ENCODE measurements around the gene DNAI7. TPM values are rescaled to one million over a fixed set of nuclear protein-coding genes. Genes with fewer than 3 reads are reported as not detected.

Gene DNAI7
- polyA plus RNA-seq, 3 donors, result 5.8 to 7.4 (median 5.8) TPM

GRCh38 chr12:25107920-25108319 lies 87.0 kb downstream of the DNAI7 start:
- no peak for DNase-seq (ENCODE audit: low read depth in 3 of 3, low spot score in 2 of 3)

GRCh38 chr12:25106818-25107217 lies 88.1 kb downstream of the DNAI7 start:
- DNase-seq (ENCODE audit: low read depth in 3 of 3, low spot score in 2 of 3), result no peak

- no peak for DNase-seq (ENCODE audit: low read depth in 3 of 3, low spot score in 2 of 3)
Observed at GRCh38 chr12:25102402-25102801, 92.6 kb downstream of the DNAI7 start.

- no peak for DNase-seq (ENCODE audit: low read depth in 3 of 3, low spot score in 2 of 3)
Observed at GRCh38 chr12:25101092-25101445, 93.9 kb downstream of the DNAI7 start.

- DNase-seq (ENCODE audit: low read depth in 3 of 3, low spot score in 2 of 3), result no peak
Observed at GRCh38 chr12:25100194-25101091, 94.5 kb downstream of the DNAI7 start.

- no peak for DNase-seq (ENCODE audit: low read depth in 3 of 3, low spot score in 2 of 3)
Observed at GRCh38 chr12:25099010-25099409, 96.0 kb downstream of the DNAI7 start.

- no peak for DNase-seq (ENCODE audit: low read depth in 3 of 3, low spot score in 2 of 3)
Observed at GRCh38 chr12:25089738-25090137, 105.2 kb downstream of the DNAI7 start.

GRCh38 chr12:25087596-25087995 lies 107.4 kb downstream of the DNAI7 start:
- DNase-seq (ENCODE audit: low read depth in 3 of 3, low spot score in 2 of 3), result no peak

- DNase-seq (ENCODE audit: low read depth in 3 of 3, low spot score in 2 of 3), result no peak
Observed at GRCh38 chr12:25084816-25085215, 110.1 kb downstream of the DNAI7 start.

GRCh38 chr12:25083211-25083610 lies 111.7 kb downstream of the DNAI7 start:
- DNase-seq (ENCODE audit: low read depth in 3 of 3, low spot score in 2 of 3), result no peak

- DNase-seq (ENCODE audit: low read depth in 3 of 3, low spot score in 2 of 3), result no peak
Observed at GRCh38 chr12:25082628-25083027, 112.3 kb downstream of the DNAI7 start.

GRCh38 chr12:25079393-25079792 lies 115.6 kb downstream of the DNAI7 start:
- no peak for DNase-seq (ENCODE audit: low read depth in 3 of 3, low spot score in 2 of 3)

- DNase-seq (ENCODE audit: low read depth in 3 of 3, low spot score in 2 of 3), result no peak
Observed at GRCh38 chr12:25074954-25075353, 120.0 kb downstream of the DNAI7 start.

- no peak for DNase-seq (ENCODE audit: low read depth in 3 of 3, low spot score in 2 of 3)
Observed at GRCh38 chr12:25074113-25074512, 120.8 kb downstream of the DNAI7 start.

GRCh38 chr12:25072906-25073650 lies 121.9 kb downstream of the DNAI7 start:
- DNase-seq (ENCODE audit: low read depth in 3 of 3, low spot score in 2 of 3), result no peak

- DNase-seq (ENCODE audit: low read depth in 3 of 3, low spot score in 2 of 3), result no peak
Observed at GRCh38 chr12:25071366-25071765, 123.6 kb downstream of the DNAI7 start.

- no peak for DNase-seq (ENCODE audit: low read depth in 3 of 3, low spot score in 2 of 3)
Observed at GRCh38 chr12:25069224-25069623, 125.7 kb downstream of the DNAI7 start.

GRCh38 chr12:25065035-25065434 lies 129.9 kb downstream of the DNAI7 start:
- no peak for DNase-seq (ENCODE audit: low read depth in 3 of 3, low spot score in 2 of 3)

- DNase-seq (ENCODE audit: low read depth in 3 of 3, low spot score in 2 of 3), result no peak
Observed at GRCh38 chr12:25063873-25064628, 130.9 kb downstream of the DNAI7 start.

- no peak for DNase-seq (ENCODE audit: low read depth in 3 of 3, low spot score in 2 of 3)
Observed at GRCh38 chr12:25058658-25059058, 136.3 kb downstream of the DNAI7 start.

Data from right renal cortex interstitium (tissue), 3 donors.